Suprapubic skin (tissue), 4 donors: ENCODE results near the gene FRMPD4. TPM values are rescaled to one million over a fixed set of nuclear protein-coding genes. Genes with fewer than 3 reads are reported as not detected.

Experiments used
- DNase-seq, 2 donors: peaks; one replicate each; pipeline ENCODE4 v3.0.0-alpha.2; 2019; ENCODE audit warnings: low spot score in 2 of 2
- H3K27ac ChIP-seq: fragments of 200-600 bp; sonication (generic); one replicate; pipeline ENCODE4 v1.5.1; 2019
- H3K27me3 ChIP-seq: fragments of 200-600 bp; sonication (generic); one replicate; pipeline ENCODE4 v1.5.1; 2019
- H3K36me3 ChIP-seq: fragments of 200-600 bp; sonication (generic); one replicate; pipeline ENCODE4 v1.5.1; 2019
- H3K4me1 ChIP-seq: fragments of 200-600 bp; sonication (generic); one replicate; pipeline ENCODE4 v1.5.1; 2019
- H3K4me3 ChIP-seq: fragments of 200-600 bp; sonication (generic); one replicate; pipeline ENCODE4 v1.5.1; 2019; ENCODE audit warnings: mild to moderate bottlenecking
- H3K9me3 ChIP-seq: fragments of 200-600 bp; sonication (generic); one replicate; pipeline ENCODE4 v1.5.1; 2019
- EP300 ChIP-seq: sonication (generic); formaldehyde crosslinking; IDR thresholded peaks from one replicate; pipeline ENCODE4 v1.6.1; 2017; ENCODE audit warnings: antibody characterized with exemption
- POLR2A ChIP-seq, 2 donors: fragments of 450-650 bp; IDR thresholded peaks; one replicate each; pipeline ENCODE4 v1.6.1; 2017; ENCODE audit warnings: antibody characterized with exemption in 2 of 2, mild to moderate bottlenecking in 2 of 2, moderate library complexity in 2 of 2
- POLR2AphosphoS5 ChIP-seq, 3 donors: sonication (generic); formaldehyde crosslinking; IDR thresholded peaks; one replicate each; pipeline ENCODE4 v1.6.1; 2017; ENCODE audit warnings: antibody characterized with exemption in 3 of 3
- WGBS: methylation state at CpG from one replicate; pipeline ENCODE4 v1.1.5; 2018; 5-methylcytosine and 5-hydroxymethylcytosine counted together
- total RNA-seq, 4 donors: library from RNA; depleted of rRNA; stranded (reverse); fragments of >200 nt; gene quantifications; one replicate each; pipeline ENCODE4 v1.1.0, GENCODE V29; 2016
- TF ChIP-seq, protein P1 (sequence below), 2 donors: fragments of 200-600 bp in 1 of 2; fragments of 450-650 bp in 1 of 2; sonication (generic) in 1 of 2; IDR thresholded peaks; one replicate each; pipeline ENCODE4 v1.5.1; 2016 to 2019; ENCODE audit warnings: antibody characterized with exemption in 2 of 2, mild to moderate bottlenecking in 1 of 2, moderate library complexity in 1 of 2

FRMPD4 gene
- total RNA-seq, 4 donors from 2014 or later, result 0.08 to 0.13 TPM; not detected in 2

GRCh38 chrX:12672367-12673106 lies 534.3 kb downstream of the FRMPD4 start:
- TF ChIP-seq EP300 (no peak), POLR2A (IDR thresholded peaks at IDR 0.05) (no peak), POLR2AphosphoS5 (IDR thresholded peaks at IDR 0.05) (no peak)
- TF ChIP-seq, protein P1, sequence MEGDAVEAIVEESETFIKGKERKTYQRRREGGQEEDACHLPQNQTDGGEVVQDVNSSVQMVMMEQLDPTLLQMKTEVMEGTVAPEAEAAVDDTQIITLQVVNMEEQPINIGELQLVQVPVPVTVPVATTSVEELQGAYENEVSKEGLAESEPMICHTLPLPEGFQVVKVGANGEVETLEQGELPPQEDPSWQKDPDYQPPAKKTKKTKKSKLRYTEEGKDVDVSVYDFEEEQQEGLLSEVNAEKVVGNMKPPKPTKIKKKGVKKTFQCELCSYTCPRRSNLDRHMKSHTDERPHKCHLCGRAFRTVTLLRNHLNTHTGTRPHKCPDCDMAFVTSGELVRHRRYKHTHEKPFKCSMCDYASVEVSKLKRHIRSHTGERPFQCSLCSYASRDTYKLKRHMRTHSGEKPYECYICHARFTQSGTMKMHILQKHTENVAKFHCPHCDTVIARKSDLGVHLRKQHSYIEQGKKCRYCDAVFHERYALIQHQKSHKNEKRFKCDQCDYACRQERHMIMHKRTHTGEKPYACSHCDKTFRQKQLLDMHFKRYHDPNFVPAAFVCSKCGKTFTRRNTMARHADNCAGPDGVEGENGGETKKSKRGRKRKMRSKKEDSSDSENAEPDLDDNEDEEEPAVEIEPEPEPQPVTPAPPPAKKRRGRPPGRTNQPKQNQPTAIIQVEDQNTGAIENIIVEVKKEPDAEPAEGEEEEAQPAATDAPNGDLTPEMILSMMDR (IDR thresholded peaks at IDR 0.05), result no peak
- no peaks in the 10 kb centered on the region for H3K4me1 ChIP-seq
- no peak for DNase-seq
- no peaks in the 10 kb centered on the region for H3K36me3 ChIP-seq
- H3K27ac ChIP-seq, result no peak overlapping the region
- H3K9me3 ChIP-seq, result no peaks in the 10 kb centered on the region
- H3K27me3 ChIP-seq, result no peaks in the 10 kb centered on the region
- H3K4me3 ChIP-seq, result no peak overlapping the region
- WGBS, result 68% methylated on average over 3 of the region's 3 CpGs

- DNase-seq, result no peak
- TF ChIP-seq, protein P1 (IDR thresholded peaks at IDR 0.05), result no peak
- TF ChIP-seq POLR2A (IDR thresholded peaks at IDR 0.05) (no peak), EP300 (no peak), POLR2AphosphoS5 (IDR thresholded peaks at IDR 0.05) (no peak)
- H3K4me3 ChIP-seq, result no peak overlapping the region
- no peaks in the 10 kb centered on the region for H3K9me3 ChIP-seq
- H3K27ac ChIP-seq, result no peak overlapping the region
- H3K27me3 ChIP-seq, result no peaks in the 10 kb centered on the region
- H3K4me1 ChIP-seq, result no peaks in the 10 kb centered on the region
- WGBS, result 49% methylated on average over 2 of the region's 2 CpGs
- H3K36me3 ChIP-seq, result no peaks in the 10 kb centered on the region
Observed at GRCh38 chrX:12673487-12673886, 535.2 kb downstream of the FRMPD4 start.

DNA sequence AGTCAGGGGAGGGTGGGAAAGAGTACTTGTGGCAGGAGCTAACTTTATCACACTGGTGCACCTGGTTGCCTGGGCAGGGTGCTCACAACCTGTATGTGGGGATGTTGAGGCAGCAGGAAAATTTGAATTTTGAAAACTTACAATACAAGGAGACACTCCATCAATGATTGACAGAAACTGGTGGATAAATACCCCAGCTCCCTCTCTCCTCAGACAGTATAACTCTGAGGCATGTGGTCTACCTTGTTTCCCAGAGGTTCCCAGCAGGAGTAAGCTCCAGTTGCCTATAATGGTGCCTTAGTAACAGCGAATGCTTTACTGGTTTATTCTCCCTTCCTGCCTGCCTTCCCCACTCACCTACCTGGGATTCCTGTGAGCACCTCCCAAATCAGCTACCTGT lies 541.2 kb downstream of the FRMPD4 start:
- TF ChIP-seq POLR2AphosphoS5 (IDR thresholded peaks at IDR 0.05) (no peak), POLR2A (IDR thresholded peaks at IDR 0.05) (no peak)
- no peak overlapping the region for H3K4me3 ChIP-seq
- no peak overlapping the region for H3K27ac ChIP-seq
- no peak for DNase-seq
- no peaks in the 10 kb centered on the region for H3K27me3 ChIP-seq
- H3K36me3 ChIP-seq, result no peaks in the 10 kb centered on the region
- no peaks in the 10 kb centered on the region for H3K9me3 ChIP-seq
- 79% methylated on average over 1 of the region's 1 CpG for WGBS
- no peaks in the 10 kb centered on the region for H3K4me1 ChIP-seq

- Histone ChIP-seq H3K27me3 (no peaks in the 10 kb centered on the region), H3K36me3 (no peaks in the 10 kb centered on the region), H3K4me1 (no peaks in the 10 kb centered on the region), H3K27ac (no peak overlapping the region), H3K4me3 (no peak overlapping the region), H3K9me3 (no peaks in the 10 kb centered on the region)
- no peak for DNase-seq
- TF ChIP-seq POLR2AphosphoS5 (IDR thresholded peaks at IDR 0.05) (no peak), EP300 (no peak), POLR2A (IDR thresholded peaks at IDR 0.05) (no peak)
- TF ChIP-seq, protein P1 (IDR thresholded peaks at IDR 0.05), result no peak
- WGBS, result 81% methylated on average over 7 of the region's 7 CpGs
Observed at GRCh38 chrX:12681047-12681446, 542.8 kb downstream of the FRMPD4 start.

DNA sequence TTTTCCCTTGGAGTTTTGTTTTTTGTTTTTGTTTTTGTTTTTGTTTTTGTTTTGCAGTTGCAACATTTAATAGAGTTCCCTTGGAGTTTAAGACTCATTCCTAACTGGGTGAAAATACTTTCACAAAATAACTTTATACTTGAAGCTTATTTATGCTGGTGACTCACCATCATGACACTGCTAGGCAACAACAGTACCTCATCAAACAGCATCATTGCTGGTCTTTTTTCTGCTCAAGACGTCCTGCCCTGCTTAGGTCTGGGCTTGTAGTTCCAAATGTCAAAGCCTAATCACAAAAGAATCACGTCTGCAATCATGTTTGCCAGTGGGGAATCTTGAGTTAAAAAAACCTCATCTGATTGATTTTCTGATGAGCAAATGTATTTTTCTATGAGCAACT lies 547.3 kb downstream of the FRMPD4 start:
- DNase-seq, result no peak
- H3K27ac ChIP-seq, result no peak overlapping the region
- H3K4me1 ChIP-seq, result no peaks in the 10 kb centered on the region
- H3K27me3 ChIP-seq, result no peaks in the 10 kb centered on the region
- no peak overlapping the region for H3K4me3 ChIP-seq
- no peak for TF ChIP-seq EP300
- TF ChIP-seq, protein P1 (IDR thresholded peaks at IDR 0.05), result no peak
- no peak for TF ChIP-seq POLR2AphosphoS5 (IDR thresholded peaks at IDR 0.05)
- TF ChIP-seq POLR2A (IDR thresholded peaks at IDR 0.05), result no peak
- no peaks in the 10 kb centered on the region for H3K9me3 ChIP-seq
- no peaks in the 10 kb centered on the region for H3K36me3 ChIP-seq
- WGBS, result 28% methylated on average over 2 of the region's 2 CpGs
